MG63 (cell line): ENCODE measurements around the gene CRYBA1. TPM values are rescaled to one million over a fixed set of nuclear protein-coding genes. Genes with fewer than 3 reads are reported as not detected.
"Not testable (repeated sequence)": the region's sequence is repeated elsewhere in the genome, so short reads cannot be mapped to it uniquely, and the experiment has no call there.

Experiments used
- DNase-seq: peaks from one replicate; pipeline ENCODE4 v3.0.0-alpha.2; 2020
- H3K27me3 ChIP-seq: fragments of 250-450 bp; sonication (Bioruptor Pico); 2 replicates; pipeline ENCODE4 v1.5.1; 2020; ENCODE audit warnings: mild to moderate bottlenecking, moderate library complexity
- H3K36me3 ChIP-seq: fragments of 250-450 bp; sonication (Bioruptor Pico); 2 replicates; pipeline ENCODE4 v1.5.1; 2020; ENCODE audit warnings: mild to moderate bottlenecking, moderate library complexity
- H3K4me3 ChIP-seq: fragments of 250-450 bp; sonication (Bioruptor Pico); 2 replicates; pipeline ENCODE4 v1.5.1; 2020; ENCODE audit warnings: mild to moderate bottlenecking, moderate library complexity
- H3K9me3 ChIP-seq: fragments of 250-450 bp; sonication (Bioruptor Pico); 2 replicates; pipeline ENCODE4 v1.5.1; 2020; ENCODE audit warnings: mild to moderate bottlenecking, moderate library complexity
- total RNA-seq: library from RNA; depleted of rRNA; stranded (reverse); fragments of >200 nt; shearing (Covaris generic); gene quantifications from 2 replicates; pipeline ENCODE4 v1.2.3, GENCODE V29; 2014; ENCODE audit warnings: low replicate concordance

CRYBA1 gene
- total RNA-seq, 1 experiment from 2014 or later: 0.69 TPM

- H3K36me3 ChIP-seq: peaks cover 27% of the 10 kb centered on the region
- no peak overlapping the region for H3K4me3 ChIP-seq
- DNase-seq: no peak
- no peaks in the 10 kb centered on the region for H3K27me3 ChIP-seq
- H3K9me3 ChIP-seq: no peaks in the 10 kb centered on the region; the same call in 1 of the 2 replicates
Measured at GRCh38 chr17:29252101-29252791, 5.6 kb downstream of the CRYBA1 start.

DNA sequence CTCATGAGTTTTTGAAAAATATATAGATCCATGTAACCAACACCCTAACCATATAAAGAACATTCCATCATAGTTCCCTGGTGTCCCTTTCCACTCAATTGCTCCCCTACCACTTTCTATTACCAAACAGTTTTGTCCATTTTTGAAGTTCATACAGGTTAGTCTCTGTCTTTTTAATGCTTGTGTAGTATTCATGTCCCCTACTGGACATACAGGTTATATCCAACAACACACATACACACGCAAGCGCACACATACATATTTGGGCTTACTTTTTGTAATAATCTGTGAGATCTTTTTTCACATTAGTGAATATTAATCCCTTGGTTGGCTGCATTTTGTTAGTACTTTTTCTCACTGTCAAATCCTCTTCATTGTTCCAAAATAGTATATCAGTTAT, 6.4 kb downstream of the CRYBA1 start:
- Histone ChIP-seq H3K9me3 (no peaks in the 10 kb centered on the region; the same call in 1 of the 2 replicates), H3K27me3 (no peaks in the 10 kb centered on the region), H3K36me3 (peaks cover 35% of the 10 kb centered on the region), H3K4me3 (no peak overlapping the region)
- DNase-seq: no peak

- Histone ChIP-seq H3K4me3 (no peak overlapping the region), H3K27me3 (no peaks in the 10 kb centered on the region), H3K36me3 (peaks cover 63% of the 10 kb centered on the region), H3K9me3 (no peaks in the 10 kb centered on the region; the same call in 1 of the 2 replicates)
- no peak for DNase-seq
Measured at GRCh38 chr17:29255926-29256522, 9.4 kb downstream of the CRYBA1 start.

GRCh38 chr17:29256735-29257466, 10.2 kb downstream of the CRYBA1 start:
- Histone ChIP-seq H3K36me3 (peaks cover 72% of the 10 kb centered on the region), H3K27me3 (no peaks in the 10 kb centered on the region), H3K9me3 (no peaks in the 10 kb centered on the region; the same call in 1 of the 2 replicates), H3K4me3 (no peak overlapping the region)
- DNase-seq: no peak

DNA sequence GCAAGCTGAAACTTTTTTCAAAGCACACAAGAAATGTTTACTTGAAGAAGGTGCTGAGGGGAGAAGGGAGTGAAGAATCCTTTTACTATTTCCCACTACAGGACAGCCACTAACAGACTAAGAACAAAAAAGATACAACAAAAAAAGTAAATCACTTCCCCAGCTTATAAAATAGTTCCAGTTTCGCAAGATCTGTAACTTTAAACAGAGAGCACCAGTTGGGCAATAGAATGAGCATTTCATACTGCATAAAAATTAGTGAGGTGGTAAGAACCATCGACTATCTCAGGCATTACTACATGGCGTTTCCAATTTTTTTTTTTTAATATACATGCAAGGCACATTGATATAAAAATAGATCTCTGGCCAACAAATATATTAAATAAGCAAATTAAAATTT, 11.1 kb downstream of the CRYBA1 start:
- DNase-seq: no peak
- Histone ChIP-seq H3K9me3 (no peaks in the 10 kb centered on the region), H3K4me3 (no peak overlapping the region)

GRCh38 chr17:29263916-29264315, 17.3 kb downstream of the CRYBA1 start:
- Histone ChIP-seq H3K36me3 (peaks cover 90% of the 10 kb centered on the region), H3K27me3 (no peaks in the 10 kb centered on the region), H3K4me3 (no peak overlapping the region), H3K9me3 (no peaks in the 10 kb centered on the region)
- no peak for DNase-seq

More for the DNA sequence above, 11.1 kb downstream of the CRYBA1 start:
- no peaks in the 10 kb centered on the region for H3K27me3 ChIP-seq
- H3K36me3 ChIP-seq: peaks cover 79% of the 10 kb centered on the region

DNA sequence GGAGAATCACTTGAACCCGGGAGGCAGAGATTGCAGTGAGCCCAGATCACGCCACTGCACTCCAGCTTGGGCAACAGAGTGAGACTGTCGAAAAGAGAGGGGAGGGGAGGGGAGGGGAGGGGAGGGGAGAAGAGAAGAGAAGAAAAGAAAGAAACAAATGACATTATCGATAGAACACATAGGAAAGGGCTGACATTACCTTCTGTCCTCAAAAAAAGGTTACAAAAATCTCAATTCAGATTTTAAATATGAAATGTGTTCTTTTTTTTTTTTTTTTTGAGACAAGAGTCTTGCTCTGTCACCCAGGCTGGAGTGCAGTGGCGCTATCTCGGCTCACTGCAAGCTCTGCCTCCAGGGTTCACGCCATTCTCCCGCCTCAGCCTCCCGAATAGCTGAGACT, 25.3 kb downstream of the CRYBA1 start:
- H3K27me3 ChIP-seq, H3K9me3 ChIP-seq, DNase-seq, H3K4me3 ChIP-seq: not testable (repeated sequence)
- peaks cover 92% of the 10 kb centered on the region for H3K36me3 ChIP-seq

GRCh38 chr17:29273924-29274323, 27.3 kb downstream of the CRYBA1 start:
- Histone ChIP-seq H3K4me3 (no peak overlapping the region), H3K27me3 (no peaks in the 10 kb centered on the region), H3K9me3 (no peaks in the 10 kb centered on the region), H3K36me3 (peaks cover 92% of the 10 kb centered on the region)
- no peak for DNase-seq

DNA sequence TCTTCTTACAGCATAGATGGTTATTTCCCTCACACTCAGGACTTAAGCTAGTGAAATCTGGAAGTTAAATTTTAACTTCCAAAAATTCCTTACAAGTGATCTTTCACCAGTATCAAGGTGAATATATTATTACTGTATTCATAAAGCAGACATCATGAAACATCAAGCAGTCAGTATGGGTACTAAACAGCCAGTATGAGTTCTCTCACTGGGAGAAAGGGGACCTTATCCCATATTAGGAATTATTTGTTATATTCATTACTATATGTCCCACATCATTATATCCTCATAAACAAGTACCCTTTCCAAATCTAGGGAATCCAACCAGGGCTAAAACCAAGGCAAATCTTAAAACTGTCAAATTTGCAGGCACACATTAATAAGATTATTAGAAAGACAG, 32.0 kb downstream of the CRYBA1 start:
- Histone ChIP-seq H3K27me3 (no peaks in the 10 kb centered on the region), H3K36me3 (peaks cover 96% of the 10 kb centered on the region), H3K4me3 (no peak overlapping the region), H3K9me3 (no peaks in the 10 kb centered on the region)
- DNase-seq: no peak

- H3K27me3 ChIP-seq: no peaks in the 10 kb centered on the region
- peaks cover 96% of the 10 kb centered on the region for H3K36me3 ChIP-seq
- H3K9me3 ChIP-seq: no peaks in the 10 kb centered on the region
- no peak for DNase-seq
- H3K4me3 ChIP-seq: no peak overlapping the region
Measured at GRCh38 chr17:29279397-29280070, 32.9 kb downstream of the CRYBA1 start.

DNA sequence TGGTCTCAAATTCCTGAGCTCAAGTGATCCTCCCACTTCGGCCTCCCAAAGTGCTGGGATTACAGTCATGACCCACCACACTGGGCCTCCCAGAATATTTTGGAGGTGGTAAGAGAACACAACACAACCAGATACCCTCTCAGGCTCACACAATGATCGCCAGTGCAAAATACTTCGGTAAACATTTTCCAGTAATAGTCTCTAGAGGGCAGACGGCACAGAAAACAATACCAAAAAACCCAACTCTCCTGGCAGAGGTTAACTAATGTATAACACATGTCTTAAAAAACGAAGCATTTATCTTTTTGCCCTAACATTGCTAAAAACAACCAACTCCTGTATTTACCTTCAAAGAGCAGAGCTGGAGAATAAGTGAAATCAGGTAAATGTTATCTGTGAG, 36.8 kb downstream of the CRYBA1 start:
- H3K4me3 ChIP-seq: no peak overlapping the region
- H3K36me3 ChIP-seq: peaks cover 97% of the 10 kb centered on the region
- no peak for DNase-seq
- no peaks in the 10 kb centered on the region for H3K9me3 ChIP-seq
- H3K27me3 ChIP-seq: no peaks in the 10 kb centered on the region

GRCh38 chr17:29283961-29284360, 37.3 kb downstream of the CRYBA1 start:
- DNase-seq: no peak
- no peaks in the 10 kb centered on the region for H3K27me3 ChIP-seq
- no peaks in the 10 kb centered on the region for H3K9me3 ChIP-seq
- H3K4me3 ChIP-seq: no peak overlapping the region
- H3K36me3 ChIP-seq: peaks cover 97% of the 10 kb centered on the region

DNA sequence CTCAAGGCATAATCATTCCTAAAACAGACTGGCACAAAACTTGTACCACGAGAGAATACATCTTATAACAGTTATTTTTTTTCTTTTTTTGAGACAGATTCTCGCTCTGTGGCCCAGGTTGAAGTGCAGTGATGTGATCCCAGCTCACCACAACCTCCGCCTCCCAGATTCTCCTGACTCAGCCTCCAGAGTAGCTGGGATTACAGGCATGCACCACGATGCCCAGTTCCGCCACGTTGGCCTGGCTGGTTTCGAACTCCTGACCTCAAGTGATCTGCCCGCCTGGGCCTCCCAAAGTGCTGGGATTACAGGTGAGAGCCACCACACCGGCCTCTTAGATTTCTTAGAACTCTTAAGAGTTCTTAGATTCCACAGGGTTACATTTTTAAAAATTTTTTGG, 43.2 kb downstream of the CRYBA1 start:
- H3K9me3 ChIP-seq: no peaks in the 10 kb centered on the region
- no peaks in the 10 kb centered on the region for H3K27me3 ChIP-seq
- DNase-seq: no peak
- peaks cover 77% of the 10 kb centered on the region for H3K36me3 ChIP-seq
- no peak overlapping the region; the same call in 1 of the 2 replicates for H3K4me3 ChIP-seq

DNA sequence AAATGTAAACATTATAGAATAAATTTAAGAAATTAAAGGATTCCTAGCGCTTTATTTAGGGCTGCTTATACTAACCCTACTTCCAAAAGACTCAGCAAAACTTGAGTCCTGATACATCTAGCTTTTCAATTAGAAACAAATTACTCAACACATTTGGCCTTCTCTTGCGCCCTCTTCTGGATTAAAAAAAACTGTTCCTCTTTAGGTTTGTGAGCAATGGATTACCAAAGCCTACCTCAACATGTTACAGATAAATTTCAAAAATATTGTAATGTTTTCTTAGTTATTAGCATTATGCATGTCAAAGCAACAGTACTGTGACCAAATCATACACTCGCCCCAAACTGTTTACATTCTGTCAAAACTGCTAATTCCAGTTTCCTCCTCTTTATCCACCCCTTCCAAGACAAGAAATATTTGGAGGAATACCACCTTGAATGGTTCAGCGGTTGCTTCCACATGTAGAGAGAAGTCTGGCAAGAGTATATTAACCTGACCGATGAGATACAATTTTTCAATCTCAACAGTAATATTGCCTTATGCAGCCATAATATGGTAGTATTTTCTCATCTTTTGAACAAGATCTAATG, 44.6 kb downstream of the CRYBA1 start:
- H3K27me3 ChIP-seq: no peaks in the 10 kb centered on the region
- peak overlapping the region; percentile 58 for H3K4me3 ChIP-seq
- no peak for DNase-seq
- no peaks in the 10 kb centered on the region for H3K9me3 ChIP-seq
- peaks cover 63% of the 10 kb centered on the region for H3K36me3 ChIP-seq

GRCh38 chr17:29292071-29292991, 45.7 kb downstream of the CRYBA1 start:
- H3K4me3 ChIP-seq: peak overlapping the region; percentile 83
- H3K9me3 ChIP-seq: no peaks in the 10 kb centered on the region
- DNase-seq: peak; percentile 70
- H3K36me3 ChIP-seq: peaks cover 52% of the 10 kb centered on the region
- no peaks in the 10 kb centered on the region for H3K27me3 ChIP-seq
